Measurements from ENCODE around the gene POR.

DNA sequence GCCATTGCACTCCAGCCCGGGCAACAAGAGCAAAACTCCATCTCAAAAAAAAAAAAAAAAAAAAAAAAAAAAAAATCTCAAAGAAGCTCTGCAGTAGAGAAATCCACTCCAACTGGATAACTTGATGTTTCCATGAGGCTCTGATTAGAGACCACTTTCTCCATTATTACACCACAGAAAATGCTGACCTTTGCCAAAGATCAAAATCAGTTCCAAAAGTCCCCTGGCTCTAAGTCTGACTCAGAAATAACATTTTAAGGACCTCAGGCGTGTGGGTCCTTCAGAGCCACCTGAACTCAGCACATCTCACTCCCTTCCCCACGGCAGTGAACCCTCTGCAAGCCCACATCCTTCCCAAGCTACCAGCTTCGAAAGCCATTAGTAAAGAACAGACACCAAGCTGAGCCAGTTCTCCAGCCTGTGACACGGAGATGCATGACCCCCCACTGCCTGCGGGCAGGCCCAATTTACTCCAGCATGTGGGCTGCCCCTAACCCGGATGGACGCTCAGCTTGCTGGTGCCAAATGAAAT, 93.3 kb downstream of the POR start:
- no peak for TF ChIP-seq EZH2 (IDR thresholded peaks at IDR 0.05; ENCODE audit: borderline replicate concordance, low read length)
- TF ChIP-seq, protein P1, sequence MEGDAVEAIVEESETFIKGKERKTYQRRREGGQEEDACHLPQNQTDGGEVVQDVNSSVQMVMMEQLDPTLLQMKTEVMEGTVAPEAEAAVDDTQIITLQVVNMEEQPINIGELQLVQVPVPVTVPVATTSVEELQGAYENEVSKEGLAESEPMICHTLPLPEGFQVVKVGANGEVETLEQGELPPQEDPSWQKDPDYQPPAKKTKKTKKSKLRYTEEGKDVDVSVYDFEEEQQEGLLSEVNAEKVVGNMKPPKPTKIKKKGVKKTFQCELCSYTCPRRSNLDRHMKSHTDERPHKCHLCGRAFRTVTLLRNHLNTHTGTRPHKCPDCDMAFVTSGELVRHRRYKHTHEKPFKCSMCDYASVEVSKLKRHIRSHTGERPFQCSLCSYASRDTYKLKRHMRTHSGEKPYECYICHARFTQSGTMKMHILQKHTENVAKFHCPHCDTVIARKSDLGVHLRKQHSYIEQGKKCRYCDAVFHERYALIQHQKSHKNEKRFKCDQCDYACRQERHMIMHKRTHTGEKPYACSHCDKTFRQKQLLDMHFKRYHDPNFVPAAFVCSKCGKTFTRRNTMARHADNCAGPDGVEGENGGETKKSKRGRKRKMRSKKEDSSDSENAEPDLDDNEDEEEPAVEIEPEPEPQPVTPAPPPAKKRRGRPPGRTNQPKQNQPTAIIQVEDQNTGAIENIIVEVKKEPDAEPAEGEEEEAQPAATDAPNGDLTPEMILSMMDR (conservative IDR thresholded peaks at IDR 0.05 in 1 of 2, IDR thresholded peaks at IDR 0.05 in 1 of 2; ENCODE audit: extremely low read depth in 1 of 2, insufficient read depth in 1 of 2, low read depth in 1 of 2, low read length in 2 of 2): no peak
